HepG2 (cell line): ENCODE results near the gene RABL6. TPM values are rescaled to one million over a fixed set of nuclear protein-coding genes. Genes with fewer than 3 reads are reported as not detected.

Source experiments
- DNMT1 ChIP-seq: sonication (generic); formaldehyde crosslinking; IDR thresholded peaks from 2 replicates; pipeline ENCODE4 v1.5.1; 2020; ENCODE audit warnings: mild to moderate bottlenecking, missing genetic modification reagents
- ELF3 ChIP-seq: IDR thresholded peaks from 2 replicates; pipeline ENCODE4 v1.6.1; 2016; ENCODE audit warnings: missing genetic modification reagents, missing compliant biosample characterization
- GLI4 ChIP-seq: sonication (generic); formaldehyde crosslinking; IDR thresholded peaks from 2 replicates; pipeline ENCODE4 v1.5.1; 2020; ENCODE audit warnings: missing genetic modification reagents, mild to moderate bottlenecking, moderate library complexity, borderline replicate concordance
- MED13 ChIP-seq: sonication (generic); formaldehyde crosslinking; IDR thresholded peaks from 2 replicates; pipeline ENCODE4 v1.5.0; 2020; ENCODE audit warnings: missing genetic modification reagents
- PHF8 ChIP-seq: sonication (generic); formaldehyde crosslinking; IDR thresholded peaks from 2 replicates; pipeline ENCODE4 v1.5.0; 2020; ENCODE audit warnings: missing genetic modification reagents
- SAFB2 ChIP-seq: sonication (generic); formaldehyde crosslinking; IDR thresholded peaks from 2 replicates; pipeline ENCODE4 v1.5.1; 2020; ENCODE audit warnings: missing genetic modification reagents, low read depth, mild to moderate bottlenecking, borderline replicate concordance
- SRSF9 ChIP-seq: fragments of 200-400 bp; formaldehyde crosslinking; IDR thresholded peaks from 2 replicates; pipeline ENCODE4 v1.6.1; 2018; ENCODE audit warnings: borderline replicate concordance, mild to moderate bottlenecking, low read depth, low read length; ENCODE audit not compliant: insufficient read depth, poor library complexity, severe bottlenecking
- TAF1 ChIP-seq: sonication (generic); formaldehyde crosslinking; IDR thresholded peaks from 2 replicates; pipeline ENCODE4 v1.4.0; 2020; ENCODE audit warnings: missing genetic modification reagents
- XRCC5 ChIP-seq: fragments of 200-400 bp; formaldehyde crosslinking; optimal IDR thresholded peaks from 2 replicates; pipeline ENCODE3; 2017; ENCODE audit warnings: mild to moderate bottlenecking, low read length
- ZBTB7A ChIP-seq: sonication (generic); formaldehyde crosslinking; IDR thresholded peaks from 2 replicates; pipeline ENCODE4 v1.8.0; 2022; ENCODE audit warnings: mild to moderate bottlenecking, missing genetic modification reagents
- ZFP36L2 ChIP-seq: sonication (generic); formaldehyde crosslinking; IDR thresholded peaks from 2 replicates; pipeline ENCODE4 v1.4.0; 2020; ENCODE audit warnings: missing genetic modification reagents
- ZFY ChIP-seq: sonication (generic); formaldehyde crosslinking; IDR thresholded peaks from 2 replicates; pipeline ENCODE4 v1.4.0; 2020; ENCODE audit warnings: missing genetic modification reagents
- ZNF34 ChIP-seq: sonication (generic); formaldehyde crosslinking; IDR thresholded peaks from 2 replicates; pipeline ENCODE4 v1.4.0; 2020; ENCODE audit warnings: mild to moderate bottlenecking, missing genetic modification reagents, borderline replicate concordance
- ZNF549 ChIP-seq: sonication (generic); formaldehyde crosslinking; IDR thresholded peaks from 2 replicates; pipeline ENCODE4 v1.5.0; 2020; ENCODE audit warnings: missing genetic modification reagents
- ZNF589 ChIP-seq: sonication (generic); formaldehyde crosslinking; conservative IDR thresholded peaks from 2 replicates; pipeline ENCODE4 v1.8.0; 2022; ENCODE audit warnings: mild to moderate bottlenecking, moderate library complexity, missing genetic modification reagents
- ZNF598 ChIP-seq: sonication (generic); formaldehyde crosslinking; IDR thresholded peaks from 2 replicates; pipeline ENCODE4 v1.5.1; 2020; ENCODE audit warnings: mild to moderate bottlenecking, missing genetic modification reagents, borderline replicate concordance
- ZNF614 ChIP-seq: IDR thresholded peaks from 2 replicates; pipeline ENCODE4 v1.6.1; 2018; ENCODE audit warnings: missing biosample characterization, missing genetic modification reagents, inconsistent platforms, borderline replicate concordance
- polyA plus RNA-seq, 8 experiments: library from polyadenylated mRNA; depleted of rRNA in 3 of 8; stranded (reverse) in 7 of 8; unstranded in 1 of 8; fragments of >200 nt; fragmentation: Illumina TruSeq in 4 of 8; extraction: Trizol in 4 of 8; gene quantifications; 2 replicates each; pipeline versions ENCODE4 v1.2.1 to v1.2.3, GENCODE V29; 2011 to 2016; ENCODE audit warnings: low read depth in 4 of 8, missing spikeins in 1 of 8, mixed read lengths in 1 of 8; ENCODE audit not compliant: insufficient read depth in 1 of 8
- total RNA-seq, 5 experiments: library from RNA; depleted of rRNA; stranded (reverse); fragments of >200 nt; fragmentation: Illumina TruSeq; extraction: Trizol; gene quantifications; 2 replicates each; pipeline ENCODE4 v1.2.3, GENCODE V29; 2016; ENCODE audit warnings: low read depth in 1 of 5
- TF ChIP-seq, protein P1 (sequence below): IDR thresholded peaks from 2 replicates; pipeline ENCODE4 v1.6.1; 2016; ENCODE audit warnings: low read depth
- TF ChIP-seq, protein P2 (sequence below): IDR thresholded peaks from 2 replicates; pipeline ENCODE4 v1.6.1; 2016
- TF ChIP-seq, protein P3 (sequence below): sonication (generic); formaldehyde crosslinking; IDR thresholded peaks from 2 replicates; pipeline ENCODE4 v1.5.0; 2020; ENCODE audit warnings: mild to moderate bottlenecking, missing genetic modification reagents, borderline replicate concordance
- TF ChIP-seq, protein P4 (sequence below): sonication (generic); formaldehyde crosslinking; IDR thresholded peaks from 2 replicates; pipeline ENCODE4 v1.5.1; 2020; ENCODE audit warnings: missing genetic modification reagents, mild to moderate bottlenecking, borderline replicate concordance

RABL6 gene
- total and polyA plus RNA-seq, 2 of the 13 experiments (the other 11 are each of a cell fraction or from before 2014, with no cell fraction given), result 81.5 to 125 TPM

DNA sequence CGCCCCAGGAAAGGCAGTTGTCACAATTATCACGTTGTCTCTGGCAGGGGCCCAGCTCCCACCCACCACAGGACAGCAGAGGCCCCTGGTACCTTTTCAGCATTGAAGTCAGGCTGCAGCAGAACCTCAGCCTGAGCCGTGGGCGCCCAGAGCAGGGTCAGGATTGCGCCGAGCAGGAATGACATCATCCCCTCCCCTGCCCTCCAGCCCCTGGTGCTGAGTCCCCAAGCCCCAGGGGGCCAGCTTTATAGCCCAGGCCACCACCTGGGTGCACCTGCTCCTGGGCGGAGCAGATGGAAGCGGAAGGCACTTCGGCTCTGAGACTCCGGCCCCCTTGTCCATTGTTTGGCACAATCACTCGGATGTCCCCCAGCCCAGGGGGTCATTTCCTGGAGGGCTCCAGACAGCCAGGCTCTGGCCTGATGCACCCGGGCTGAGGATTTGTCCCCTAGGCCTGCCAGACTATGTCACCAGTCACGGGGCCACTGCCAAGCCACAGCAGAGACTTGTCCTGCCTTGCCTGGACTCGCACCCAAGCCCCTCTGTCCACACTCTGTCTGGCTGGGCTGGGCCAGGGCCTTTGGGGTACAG is 43.4 kb upstream of the RABL6 start, which contains the start of gene LCN15 (continued):
- TF ChIP-seq ZNF598 (CRISPR knock-in tag) (peak; percentile 79; the same call in 1 of the 2 replicates), XRCC5 (no peak), ZBTB7A (0 out of 2 replicates have a peak, but pooled peaks have one; percentile 9), SRSF9 (no peak), GLI4 (CRISPR knock-in tag) (no peak), DNMT1 (no peak), TAF1 (CRISPR knock-in tag) (no peak), MED13 (CRISPR knock-in tag) (no peak), ZFY (CRISPR knock-in tag) (peak; percentile 29; the same call in 1 of the 2 replicates), ZNF589 (CRISPR knock-in tag) (no peak), ZNF549 (CRISPR knock-in tag) (no peak), ZNF34 (CRISPR knock-in tag) (no peak), SAFB2 (CRISPR knock-in tag) (no peak; the same call in 1 of the 2 replicates), PHF8 (CRISPR knock-in tag) (0 out of 2 replicates have a peak, but pooled peaks have one; percentile 13), ELF3 (no peak), ZNF614 (CRISPR knock-in tag) (no peak), ZFP36L2 (CRISPR knock-in tag) (no peak)
- TF ChIP-seq, protein P1, sequence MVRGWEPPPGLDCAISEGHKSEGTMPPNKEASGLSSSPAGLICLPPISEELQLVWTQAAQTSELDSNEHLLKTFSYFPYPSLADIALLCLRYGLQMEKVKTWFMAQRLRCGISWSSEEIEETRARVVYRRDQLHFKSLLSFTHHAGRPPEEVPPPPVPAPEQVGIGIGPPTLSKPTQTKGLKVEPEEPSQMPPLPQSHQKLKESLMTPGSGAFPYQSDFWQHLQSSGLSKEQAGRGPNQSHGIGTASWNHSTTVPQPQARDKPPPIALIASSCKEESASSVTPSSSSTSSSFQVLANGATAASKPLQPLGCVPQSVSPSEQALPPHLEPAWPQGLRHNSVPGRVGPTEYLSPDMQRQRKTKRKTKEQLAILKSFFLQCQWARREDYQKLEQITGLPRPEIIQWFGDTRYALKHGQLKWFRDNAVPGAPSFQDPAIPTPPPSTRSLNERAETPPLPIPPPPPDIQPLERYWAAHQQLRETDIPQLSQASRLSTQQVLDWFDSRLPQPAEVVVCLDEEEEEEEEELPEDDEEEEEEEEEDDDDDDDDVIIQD, result no peak
- TF ChIP-seq, protein P2, sequence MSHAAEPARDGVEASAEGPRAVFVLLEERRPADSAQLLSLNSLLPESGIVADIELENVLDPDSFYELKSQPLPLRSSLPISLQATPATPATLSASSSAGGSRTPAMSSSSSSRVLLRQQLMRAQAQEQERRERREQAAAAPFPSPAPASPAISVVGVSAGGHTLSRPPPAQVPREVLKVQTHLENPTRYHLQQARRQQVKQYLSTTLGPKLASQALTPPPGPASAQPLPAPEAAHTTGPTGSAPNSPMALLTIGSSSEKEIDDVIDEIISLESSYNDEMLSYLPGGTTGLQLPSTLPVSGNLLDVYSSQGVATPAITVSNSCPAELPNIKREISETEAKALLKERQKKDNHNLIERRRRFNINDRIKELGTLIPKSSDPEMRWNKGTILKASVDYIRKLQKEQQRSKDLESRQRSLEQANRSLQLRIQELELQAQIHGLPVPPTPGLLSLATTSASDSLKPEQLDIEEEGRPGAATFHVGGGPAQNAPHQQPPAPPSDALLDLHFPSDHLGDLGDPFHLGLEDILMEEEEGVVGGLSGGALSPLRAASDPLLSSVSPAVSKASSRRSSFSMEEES (CRISPR knock-in tag), result 0 out of 2 replicates have a peak, but pooled peaks have one; percentile 16
- TF ChIP-seq, protein P3, sequence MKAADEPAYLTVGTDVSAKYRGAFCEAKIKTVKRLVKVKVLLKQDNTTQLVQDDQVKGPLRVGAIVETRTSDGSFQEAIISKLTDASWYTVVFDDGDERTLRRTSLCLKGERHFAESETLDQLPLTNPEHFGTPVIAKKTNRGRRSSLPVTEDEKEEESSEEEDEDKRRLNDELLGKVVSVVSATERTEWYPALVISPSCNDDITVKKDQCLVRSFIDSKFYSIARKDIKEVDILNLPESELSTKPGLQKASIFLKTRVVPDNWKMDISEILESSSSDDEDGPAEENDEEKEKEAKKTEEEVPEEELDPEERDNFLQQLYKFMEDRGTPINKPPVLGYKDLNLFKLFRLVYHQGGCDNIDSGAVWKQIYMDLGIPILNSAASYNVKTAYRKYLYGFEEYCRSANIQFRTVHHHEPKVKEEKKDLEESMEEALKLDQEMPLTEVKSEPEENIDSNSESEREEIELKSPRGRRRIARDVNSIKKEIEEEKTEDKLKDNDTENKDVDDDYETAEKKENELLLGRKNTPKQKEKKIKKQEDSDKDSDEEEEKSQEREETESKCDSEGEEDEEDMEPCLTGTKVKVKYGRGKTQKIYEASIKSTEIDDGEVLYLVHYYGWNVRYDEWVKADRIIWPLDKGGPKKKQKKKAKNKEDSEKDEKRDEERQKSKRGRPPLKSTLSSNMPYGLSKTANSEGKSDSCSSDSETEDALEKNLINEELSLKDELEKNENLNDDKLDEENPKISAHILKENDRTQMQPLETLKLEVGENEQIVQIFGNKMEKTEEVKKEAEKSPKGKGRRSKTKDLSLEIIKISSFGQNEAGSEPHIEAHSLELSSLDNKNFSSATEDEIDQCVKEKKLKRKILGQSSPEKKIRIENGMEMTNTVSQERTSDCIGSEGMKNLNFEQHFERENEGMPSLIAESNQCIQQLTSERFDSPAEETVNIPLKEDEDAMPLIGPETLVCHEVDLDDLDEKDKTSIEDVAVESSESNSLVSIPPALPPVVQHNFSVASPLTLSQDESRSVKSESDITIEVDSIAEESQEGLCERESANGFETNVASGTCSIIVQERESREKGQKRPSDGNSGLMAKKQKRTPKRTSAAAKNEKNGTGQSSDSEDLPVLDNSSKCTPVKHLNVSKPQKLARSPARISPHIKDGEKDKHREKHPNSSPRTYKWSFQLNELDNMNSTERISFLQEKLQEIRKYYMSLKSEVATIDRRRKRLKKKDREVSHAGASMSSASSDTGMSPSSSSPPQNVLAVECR (CRISPR knock-in tag), result 0 out of 2 replicates have a peak, but pooled peaks have one; percentile 12
- TF ChIP-seq, protein P4, sequence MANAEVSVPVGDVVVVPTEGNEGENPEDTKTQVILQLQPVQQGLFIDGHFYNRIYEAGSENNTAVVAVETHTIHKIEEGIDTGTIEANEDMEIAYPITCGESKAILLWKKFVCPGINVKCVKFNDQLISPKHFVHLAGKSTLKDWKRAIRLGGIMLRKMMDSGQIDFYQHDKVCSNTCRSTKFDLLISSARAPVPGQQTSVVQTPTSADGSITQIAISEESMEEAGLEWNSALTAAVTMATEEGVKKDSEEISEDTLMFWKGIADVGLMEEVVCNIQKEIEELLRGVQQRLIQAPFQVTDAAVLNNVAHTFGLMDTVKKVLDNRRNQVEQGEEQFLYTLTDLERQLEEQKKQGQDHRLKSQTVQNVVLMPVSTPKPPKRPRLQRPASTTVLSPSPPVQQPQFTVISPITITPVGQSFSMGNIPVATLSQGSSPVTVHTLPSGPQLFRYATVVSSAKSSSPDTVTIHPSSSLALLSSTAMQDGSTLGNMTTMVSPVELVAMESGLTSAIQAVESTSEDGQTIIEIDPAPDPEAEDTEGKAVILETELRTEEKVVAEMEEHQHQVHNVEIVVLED (CRISPR knock-in tag), result no peak
